WTC11 (cell line): Measurements from ENCODE around the gene LSM2. TPM values are rescaled to one million over a fixed set of nuclear protein-coding genes. Genes with fewer than 3 reads are reported as not detected.

Experiments
- ATAC-seq: fragments of 200-7000 bp; cut with Tn5 transposase; 2 replicates; pipeline ENCODE4 v1.10.0; 2021; ENCODE audit warnings: mild to moderate bottlenecking, moderate library complexity
- CTCF ChIA-PET: fragments of 300-600 bp; sonication (Branson Sonifier 250); formaldehyde crosslinking; loops from one replicate; lab custom pipeline; 2021; ENCODE audit warnings: antibody characterized with exemption; lab: Charles Lee
- POLR2A ChIA-PET: fragments of 350-600 bp; sonication (Branson Sonifier 250); formaldehyde crosslinking; loops from one replicate; lab custom pipeline; 2021; ENCODE audit warnings: antibody characterized with exemption; lab: Charles Lee
- DNase-seq: peaks from one replicate; pipeline ENCODE4 v3.0.0; 2021; ENCODE audit warnings: low spot score
- H3K27ac Mint-ChIP-seq: 2 replicates; pipeline ENCODE4 v1.8.0; 2021; ENCODE audit warnings: mixed read lengths
- H3K27me3 Mint-ChIP-seq: 2 replicates; pipeline ENCODE4 v1.8.0; 2021; ENCODE audit warnings: low read depth, mild to moderate bottlenecking, moderate library complexity, mixed read lengths
- H3K36me3 Mint-ChIP-seq: 2 replicates; pipeline ENCODE4 v1.8.0; 2021; ENCODE audit warnings: mixed read lengths
- H3K4me1 Mint-ChIP-seq: 2 replicates; pipeline ENCODE4 v1.8.0; 2022; ENCODE audit warnings: mixed read lengths
- H3K4me3 Mint-ChIP-seq: 2 replicates; pipeline ENCODE4 v1.8.0; 2021; ENCODE audit warnings: mild to moderate bottlenecking, moderate library complexity, mixed read lengths
- H3K9me3 Mint-ChIP-seq: 2 replicates; pipeline ENCODE4 v1.8.0; 2021; ENCODE audit warnings: mixed read lengths
- ATF3 ChIP-seq: sonication (generic); formaldehyde crosslinking; conservative IDR thresholded peaks from 2 replicates; pipeline ENCODE4 v1.8.1; 2022; ENCODE audit warnings: mild to moderate bottlenecking, missing genetic modification reagents
- CDX4 ChIP-seq: fragments of 250-450 bp; sonication (Bioruptor Pico); IDR thresholded peaks from 2 replicates; pipeline ENCODE4 v1.9.0; 2021; ENCODE audit warnings: moderate library complexity, mild to moderate bottlenecking, inconsistent platforms, borderline replicate concordance
- ELF4 ChIP-seq: sonication (generic); formaldehyde crosslinking; IDR thresholded peaks from 2 replicates; pipeline ENCODE4 v1.8.1; 2022; ENCODE audit warnings: low read depth, mild to moderate bottlenecking, moderate library complexity, missing genetic modification reagents
- GRHL2 ChIP-seq: fragments of 250-450 bp; sonication (Bioruptor Pico); IDR thresholded peaks from 2 replicates; pipeline ENCODE4 v1.8.0; 2022; ENCODE audit warnings: mild to moderate bottlenecking, moderate library complexity; ENCODE audit not compliant: insufficient replicate concordance, severe bottlenecking
- NFATC4 ChIP-seq: fragments of 250-450 bp; sonication (Bioruptor Pico); IDR thresholded peaks from 2 replicates; pipeline ENCODE4 v1.9.0; 2021; ENCODE audit warnings: mild to moderate bottlenecking
- PRRX2 ChIP-seq: fragments of 250-450 bp; sonication (Bioruptor Pico); IDR thresholded peaks from 2 replicates; pipeline ENCODE4 v1.8.0; 2021; ENCODE audit warnings: mild to moderate bottlenecking
- SOX15 ChIP-seq: fragments of 250-450 bp; sonication (Bioruptor Pico); IDR thresholded peaks from 2 replicates; pipeline ENCODE4 v1.9.0; 2021; ENCODE audit warnings: mild to moderate bottlenecking
- TEAD1 ChIP-seq: sonication (generic); formaldehyde crosslinking; IDR thresholded peaks from 2 replicates; pipeline ENCODE4 v1.8.0; 2022; ENCODE audit warnings: mild to moderate bottlenecking, missing genetic modification reagents
- ZNF263 ChIP-seq: sonication (generic); formaldehyde crosslinking; IDR thresholded peaks from 2 replicates; pipeline ENCODE4 v1.8.1; 2022; ENCODE audit warnings: low read depth, mild to moderate bottlenecking, moderate library complexity, missing genetic modification reagents
- ZNF512 ChIP-seq: sonication (generic); formaldehyde crosslinking; IDR thresholded peaks from 2 replicates; pipeline ENCODE4 v1.8.1; 2022; ENCODE audit warnings: missing genetic modification reagents, borderline replicate concordance
- ZNF532 ChIP-seq: fragments of 250-450 bp; sonication (Bioruptor Pico); IDR thresholded peaks from 2 replicates; pipeline ENCODE4 v1.9.0; 2021; ENCODE audit warnings: mild to moderate bottlenecking, borderline replicate concordance
- total RNA-seq: library from RNA; stranded (reverse); gene quantifications from 3 replicates; pipeline ENCODE4 v1.2.3, GENCODE V29; 2021
- TF ChIP-seq, protein P1 (sequence below): sonication (generic); formaldehyde crosslinking; IDR thresholded peaks from 2 replicates; pipeline ENCODE4 v1.8.0; 2022; ENCODE audit warnings: mild to moderate bottlenecking, missing genetic modification reagents
- TF ChIP-seq, protein P2 (sequence below): sonication (generic); formaldehyde crosslinking; IDR thresholded peaks from 2 replicates; pipeline ENCODE4 v1.8.1; 2022; ENCODE audit warnings: mild to moderate bottlenecking, missing genetic modification reagents, moderate library complexity, borderline replicate concordance
- TF ChIP-seq, protein P3 (sequence below): sonication (generic); formaldehyde crosslinking; IDR thresholded peaks from 2 replicates; pipeline ENCODE4 v1.8.0; 2022; ENCODE audit warnings: mild to moderate bottlenecking, missing genetic modification reagents
- TF ChIP-seq, protein P4 (sequence below): fragments of 250-450 bp; sonication (Bioruptor Pico); IDR thresholded peaks from 2 replicates; pipeline ENCODE4 v2.1.2; 2022; ENCODE audit warnings: mild to moderate bottlenecking, moderate library complexity
- TF ChIP-seq, protein P5 (sequence below): sonication (generic); formaldehyde crosslinking; IDR thresholded peaks from 2 replicates; pipeline ENCODE4 v1.8.0; 2022; ENCODE audit warnings: mild to moderate bottlenecking, missing genetic modification reagents

LSM2 gene
- total RNA-seq, 1 experiment from 2014 or later: 104 TPM

- TF ChIP-seq SOX15 (CRISPR knock-in tag) (no peak), ELF4 (CRISPR knock-in tag) (no peak), ZNF532 (CRISPR knock-in tag) (no peak)
Observed at GRCh38 chr6:31799781-31800180, 7.0 kb downstream of the LSM2 start (continued).

- no peak overlapping the region for H3K4me3 Mint-ChIP-seq
- no peaks in the 10 kb centered on the region for H3K9me3 Mint-ChIP-seq
- H3K27ac Mint-ChIP-seq: no peak overlapping the region
- ChIA-PET POLR2A (no interaction called here), CTCF (no interaction called here)
- peaks cover 9% of the 10 kb centered on the region for H3K4me1 Mint-ChIP-seq
- H3K36me3 Mint-ChIP-seq: peaks cover 19% of the 10 kb centered on the region
- H3K27me3 Mint-ChIP-seq: no peaks in the 10 kb centered on the region
- DNase-seq (no peak), ATAC-seq (no peak)
- TF ChIP-seq TEAD1 (no peak), CDX4 (no peak), ATF3 (CRISPR knock-in tag) (no peak), GRHL2 (CRISPR knock-in tag) (no peak), PRRX2 (CRISPR knock-in tag) (no peak), NFATC4 (CRISPR knock-in tag) (no peak), ZNF512 (no peak), ZNF263 (CRISPR knock-in tag) (no peak)
- TF ChIP-seq, protein P1, sequence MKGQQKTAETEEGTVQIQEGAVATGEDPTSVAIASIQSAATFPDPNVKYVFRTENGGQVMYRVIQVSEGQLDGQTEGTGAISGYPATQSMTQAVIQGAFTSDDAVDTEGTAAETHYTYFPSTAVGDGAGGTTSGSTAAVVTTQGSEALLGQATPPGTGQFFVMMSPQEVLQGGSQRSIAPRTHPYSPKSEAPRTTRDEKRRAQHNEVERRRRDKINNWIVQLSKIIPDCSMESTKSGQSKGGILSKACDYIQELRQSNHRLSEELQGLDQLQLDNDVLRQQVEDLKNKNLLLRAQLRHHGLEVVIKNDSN (CRISPR knock-in tag): no peak
- TF ChIP-seq, protein P2, sequence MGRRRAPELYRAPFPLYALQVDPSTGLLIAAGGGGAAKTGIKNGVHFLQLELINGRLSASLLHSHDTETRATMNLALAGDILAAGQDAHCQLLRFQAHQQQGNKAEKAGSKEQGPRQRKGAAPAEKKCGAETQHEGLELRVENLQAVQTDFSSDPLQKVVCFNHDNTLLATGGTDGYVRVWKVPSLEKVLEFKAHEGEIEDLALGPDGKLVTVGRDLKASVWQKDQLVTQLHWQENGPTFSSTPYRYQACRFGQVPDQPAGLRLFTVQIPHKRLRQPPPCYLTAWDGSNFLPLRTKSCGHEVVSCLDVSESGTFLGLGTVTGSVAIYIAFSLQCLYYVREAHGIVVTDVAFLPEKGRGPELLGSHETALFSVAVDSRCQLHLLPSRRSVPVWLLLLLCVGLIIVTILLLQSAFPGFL: no peak
- TF ChIP-seq, protein P3, sequence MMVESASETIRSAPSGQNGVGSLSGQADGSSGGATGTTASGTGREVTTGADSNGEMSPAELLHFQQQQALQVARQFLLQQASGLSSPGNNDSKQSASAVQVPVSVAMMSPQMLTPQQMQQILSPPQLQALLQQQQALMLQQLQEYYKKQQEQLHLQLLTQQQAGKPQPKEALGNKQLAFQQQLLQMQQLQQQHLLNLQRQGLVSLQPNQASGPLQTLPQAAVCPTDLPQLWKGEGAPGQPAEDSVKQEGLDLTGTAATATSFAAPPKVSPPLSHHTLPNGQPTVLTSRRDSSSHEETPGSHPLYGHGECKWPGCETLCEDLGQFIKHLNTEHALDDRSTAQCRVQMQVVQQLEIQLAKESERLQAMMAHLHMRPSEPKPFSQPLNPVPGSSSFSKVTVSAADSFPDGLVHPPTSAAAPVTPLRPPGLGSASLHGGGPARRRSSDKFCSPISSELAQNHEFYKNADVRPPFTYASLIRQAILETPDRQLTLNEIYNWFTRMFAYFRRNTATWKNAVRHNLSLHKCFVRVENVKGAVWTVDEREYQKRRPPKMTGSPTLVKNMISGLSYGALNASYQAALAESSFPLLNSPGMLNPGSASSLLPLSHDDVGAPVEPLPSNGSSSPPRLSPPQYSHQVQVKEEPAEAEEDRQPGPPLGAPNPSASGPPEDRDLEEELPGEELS (CRISPR knock-in tag): no peak
- TF ChIP-seq, protein P4, sequence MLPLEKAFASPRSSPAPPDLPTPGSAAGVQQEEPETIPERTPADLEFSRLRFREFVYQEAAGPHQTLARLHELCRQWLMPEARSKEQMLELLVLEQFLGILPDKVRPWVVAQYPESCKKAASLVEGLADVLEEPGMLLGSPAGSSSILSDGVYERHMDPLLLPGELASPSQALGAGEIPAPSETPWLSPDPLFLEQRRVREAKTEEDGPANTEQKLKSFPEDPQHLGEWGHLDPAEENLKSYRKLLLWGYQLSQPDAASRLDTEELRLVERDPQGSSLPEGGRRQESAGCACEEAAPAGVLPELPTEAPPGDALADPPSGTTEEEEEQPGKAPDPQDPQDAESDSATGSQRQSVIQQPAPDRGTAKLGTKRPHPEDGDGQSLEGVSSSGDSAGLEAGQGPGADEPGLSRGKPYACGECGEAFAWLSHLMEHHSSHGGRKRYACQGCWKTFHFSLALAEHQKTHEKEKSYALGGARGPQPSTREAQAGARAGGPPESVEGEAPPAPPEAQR (CRISPR knock-in tag): no peak
- TF ChIP-seq, protein P5, sequence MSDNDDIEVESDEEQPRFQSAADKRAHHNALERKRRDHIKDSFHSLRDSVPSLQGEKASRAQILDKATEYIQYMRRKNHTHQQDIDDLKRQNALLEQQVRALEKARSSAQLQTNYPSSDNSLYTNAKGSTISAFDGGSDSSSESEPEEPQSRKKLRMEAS: no peak
Observed at GRCh38 chr6:31797588-31797987, 9.2 kb downstream of the LSM2 start.
